ENCODE measurements around the gene TMEM150A. TPM values are rescaled to one million over a fixed set of nuclear protein-coding genes. Genes with fewer than 3 reads are reported as not detected.

The TMEM150A gene
- total and polyA plus RNA-seq, 2 of the 13 experiments (the other 11 are each of a cell fraction or from before 2014, with no cell fraction given), result 30.1 to 70.4 TPM

- no peak for TF ChIP-seq ZNF660 (CRISPR knock-in tag; IDR thresholded peaks at IDR 0.05; ENCODE audit: borderline replicate concordance, low read depth)
- TF ChIP-seq DMAP1 (CRISPR knock-in tag; IDR thresholded peaks at IDR 0.05), result peak; percentile 72; the same call in 1 of the 2 replicates
- no peak for TF ChIP-seq ZNF235 (CRISPR knock-in tag; IDR thresholded peaks at IDR 0.05; ENCODE audit: borderline replicate concordance)
- peak; percentile 64 for TF ChIP-seq RCOR2 (CRISPR knock-in tag; IDR thresholded peaks at IDR 0.05)
- TF ChIP-seq ARID4A (CRISPR knock-in tag; IDR thresholded peaks at IDR 0.05; ENCODE audit: borderline replicate concordance), result peak; percentile 89
- peak; percentile 39 for TF ChIP-seq SMC3 (IDR thresholded peaks at IDR 0.05; ENCODE audit: low read length)
- peak; percentile 86 for TF ChIP-seq BORCS8-MEF2B (CRISPR knock-in tag; IDR thresholded peaks at IDR 0.05)
- peak; percentile 32; the same call in 1 of the 2 replicates for TF ChIP-seq KMT2A (CRISPR knock-in tag; IDR thresholded peaks at IDR 0.05)
- no peak for TF ChIP-seq ZNF234 (CRISPR knock-in tag; conservative IDR thresholded peaks at IDR 0.05)
- peak; percentile 48; the same call in 1 of the 2 replicates for TF ChIP-seq E2F1 (CRISPR knock-in tag; IDR thresholded peaks at IDR 0.05)
- TF ChIP-seq KDM1A (CRISPR knock-in tag; IDR thresholded peaks at IDR 0.05), result peak; percentile 54; the same call in 1 of the 2 replicates
- TF ChIP-seq ZNF30 (CRISPR knock-in tag; IDR thresholded peaks at IDR 0.05), result no peak
- peak; percentile 83; the same call in 1 of the 2 replicates for TF ChIP-seq ZNF800 (CRISPR knock-in tag; IDR thresholded peaks at IDR 0.05)
- TF ChIP-seq ERF (CRISPR knock-in tag; IDR thresholded peaks at IDR 0.05), result peak; percentile 86
- TF ChIP-seq SUZ12 (IDR thresholded peaks at IDR 0.05; ENCODE audit: low read depth, low read length), result no peak
- peak; percentile 78 for TF ChIP-seq ZSCAN31 (CRISPR knock-in tag; IDR thresholded peaks at IDR 0.05; ENCODE audit: low read depth)
- peak; percentile 12; the same call in 1 of the 2 replicates for TF ChIP-seq YEATS2 (CRISPR knock-in tag; IDR thresholded peaks at IDR 0.05; ENCODE audit: borderline replicate concordance)
- TF ChIP-seq HNF4G (IDR thresholded peaks at IDR 0.05; ENCODE audit: borderline replicate concordance, low read depth, low read length), result peak; percentile 78; the same call in 1 of the 2 replicates
- TF ChIP-seq HNF4G (CRISPR knock-in tag; IDR thresholded peaks at IDR 0.05; ENCODE audit: borderline replicate concordance, low read depth), result no peak
Observed at GRCh38 chr2:85584857-85585780, 17.4 kb downstream of the TMEM150A start (continued).
